ENCODE measurements around the gene EFR3B. TPM values are rescaled to one million over a fixed set of nuclear protein-coding genes. Genes with fewer than 3 reads are reported as not detected.
A peak's percentile ranks its signal among the peaks of the same experiment; 100 is the strongest.
"Not testable (repeated sequence)": the region's sequence is repeated elsewhere in the genome, so short reads cannot be mapped to it uniquely, and the experiment has no call there.

Gene EFR3B
- total RNA-seq, 1 experiment from 2014 or later = 8.9 TPM

DNA sequence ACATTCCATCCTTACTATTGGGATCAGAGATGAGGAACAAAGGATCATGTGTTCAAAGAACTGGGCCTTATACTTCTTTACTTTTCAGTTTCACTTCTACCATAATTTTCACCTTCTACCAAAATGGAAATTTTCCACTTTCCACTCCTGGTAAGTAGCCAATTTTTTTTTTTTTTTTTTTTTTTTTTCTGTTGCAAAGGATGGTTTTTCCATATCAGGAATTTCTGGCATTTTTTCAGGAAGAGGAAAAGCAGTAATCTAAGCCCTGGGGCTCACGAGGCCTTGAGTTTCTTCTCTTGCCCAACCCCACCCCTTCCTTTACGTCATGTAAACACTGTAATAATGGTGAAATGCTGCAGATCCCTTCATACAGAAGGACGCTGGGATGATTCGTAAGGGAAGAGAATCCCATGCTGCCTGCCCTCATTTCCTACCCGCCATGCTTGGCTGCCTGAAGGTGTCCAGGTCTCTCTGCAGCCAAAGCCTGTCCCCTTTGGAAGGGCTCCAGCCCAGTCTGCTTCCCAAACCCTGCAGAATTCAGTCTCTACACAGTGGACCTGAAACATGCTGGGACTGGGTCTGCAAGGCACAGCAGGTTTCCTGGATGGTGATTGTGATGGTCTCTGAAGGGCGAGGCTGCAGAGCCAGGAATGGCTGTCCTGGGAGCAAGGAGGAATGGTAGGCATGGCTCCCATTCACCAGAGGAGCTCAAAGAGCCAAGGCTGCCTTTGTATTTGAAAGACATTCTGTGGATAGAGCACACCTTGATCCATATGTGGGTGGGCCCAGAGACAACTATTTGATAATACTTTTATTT lies 57.0 kb downstream of the EFR3B start:
- ATAC-seq = peak; percentile 65
- ChIA-PET CTCF (interaction anchor here (1.1 to 1.6 kb wide), 3 partner anchors 30 to 263 kb away, joined by 4 to 5 read pairs (median 4); partner anchors contain the start of gene EFR3B), POLR2A (no interaction called here)

DNA sequence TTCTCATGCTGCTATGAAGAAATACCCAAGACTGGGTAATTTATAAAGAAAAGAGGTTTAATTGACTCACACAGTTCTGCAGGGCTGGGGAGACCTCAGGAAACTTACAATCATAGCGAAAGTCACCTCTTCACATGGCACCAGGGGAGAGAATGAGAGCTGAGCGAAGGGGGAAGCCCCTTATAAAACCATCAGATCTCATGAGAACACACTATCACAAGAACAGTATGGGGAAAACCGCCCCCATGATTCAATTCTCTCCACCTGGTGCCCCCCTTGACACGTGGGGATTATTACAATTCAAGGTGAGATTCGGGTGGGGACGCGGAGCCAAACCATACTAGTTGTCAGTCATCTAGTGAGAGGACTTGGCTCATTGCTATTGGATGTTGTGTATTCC lies 60.5 kb downstream of the EFR3B start:
- POLR2A ChIA-PET; ATAC-seq; CTCF ChIA-PET; H3K4me3 Mint-ChIP-seq; H3K36me3 Mint-ChIP-seq; DNase-seq (ENCODE audit: low spot score); H3K27me3 Mint-ChIP-seq (ENCODE audit: low read depth); H3K27ac Mint-ChIP-seq; H3K9me3 Mint-ChIP-seq: not testable (repeated sequence)
- peaks cover 19% of the 10 kb centered on the region for H3K4me1 Mint-ChIP-seq

More for the DNA sequence above, 57.0 kb downstream of the EFR3B start:
- peak overlapping the region; percentile 49; the same call in 1 of the 2 replicates for H3K27ac Mint-ChIP-seq
- H3K9me3 Mint-ChIP-seq = no peaks in the 10 kb centered on the region
- H3K4me3 Mint-ChIP-seq = no peak overlapping the region
- peaks cover 20% of the 10 kb centered on the region for H3K4me1 Mint-ChIP-seq
- 0 out of 2 replicates have a peak, but pooled peaks cover 3% of the 10 kb centered on the region for H3K36me3 Mint-ChIP-seq
- TF ChIP-seq OVOL2 (CRISPR knock-in tag; IDR thresholded peaks at IDR 0.05; ENCODE audit: borderline replicate concordance) = no peak
- TF ChIP-seq, protein P1, sequence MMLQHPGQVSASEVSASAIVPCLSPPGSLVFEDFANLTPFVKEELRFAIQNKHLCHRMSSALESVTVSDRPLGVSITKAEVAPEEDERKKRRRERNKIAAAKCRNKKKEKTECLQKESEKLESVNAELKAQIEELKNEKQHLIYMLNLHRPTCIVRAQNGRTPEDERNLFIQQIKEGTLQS (CRISPR knock-in tag; conservative IDR thresholded peaks at IDR 0.05) = no peak
- no peak for TF ChIP-seq CREB1 (CRISPR knock-in tag; IDR thresholded peaks at IDR 0.05)
- TF ChIP-seq JAZF1 (CRISPR knock-in tag; IDR thresholded peaks at IDR 0.05) = no peak
- no peak for TF ChIP-seq SMAD3 (CRISPR knock-in tag; IDR thresholded peaks at IDR 0.05; ENCODE audit: borderline replicate concordance)
- no peak for TF ChIP-seq TP53 (CRISPR knock-in tag; IDR thresholded peaks at IDR 0.05)
- TF ChIP-seq JUN (CRISPR knock-in tag; IDR thresholded peaks at IDR 0.05) = no peak
- TF ChIP-seq CBFB (CRISPR knock-in tag; IDR thresholded peaks at IDR 0.05; ENCODE audit: low read depth) = no peak
- TF ChIP-seq, protein P2, sequence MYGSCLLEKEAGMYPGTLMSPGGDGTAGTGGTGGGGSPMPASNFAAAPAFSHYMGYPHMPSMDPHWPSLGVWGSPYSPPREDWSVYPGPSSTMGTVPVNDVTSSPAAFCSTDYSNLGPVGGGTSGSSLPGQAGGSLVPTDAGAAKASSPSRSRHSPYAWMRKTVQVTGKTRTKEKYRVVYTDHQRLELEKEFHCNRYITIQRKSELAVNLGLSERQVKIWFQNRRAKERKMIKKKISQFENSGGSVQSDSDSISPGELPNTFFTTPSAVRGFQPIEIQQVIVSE (CRISPR knock-in tag; IDR thresholded peaks at IDR 0.05; ENCODE audit: borderline replicate concordance) = no peak
- no peak for TF ChIP-seq MXD4 (CRISPR knock-in tag; IDR thresholded peaks at IDR 0.05; ENCODE audit: borderline replicate concordance)
- no peak for TF ChIP-seq ELF4 (CRISPR knock-in tag; IDR thresholded peaks at IDR 0.05; ENCODE audit: low read depth)
- TF ChIP-seq RELA (CRISPR knock-in tag; IDR thresholded peaks at IDR 0.05; ENCODE audit: borderline replicate concordance) = no peak
- TF ChIP-seq, protein P3, sequence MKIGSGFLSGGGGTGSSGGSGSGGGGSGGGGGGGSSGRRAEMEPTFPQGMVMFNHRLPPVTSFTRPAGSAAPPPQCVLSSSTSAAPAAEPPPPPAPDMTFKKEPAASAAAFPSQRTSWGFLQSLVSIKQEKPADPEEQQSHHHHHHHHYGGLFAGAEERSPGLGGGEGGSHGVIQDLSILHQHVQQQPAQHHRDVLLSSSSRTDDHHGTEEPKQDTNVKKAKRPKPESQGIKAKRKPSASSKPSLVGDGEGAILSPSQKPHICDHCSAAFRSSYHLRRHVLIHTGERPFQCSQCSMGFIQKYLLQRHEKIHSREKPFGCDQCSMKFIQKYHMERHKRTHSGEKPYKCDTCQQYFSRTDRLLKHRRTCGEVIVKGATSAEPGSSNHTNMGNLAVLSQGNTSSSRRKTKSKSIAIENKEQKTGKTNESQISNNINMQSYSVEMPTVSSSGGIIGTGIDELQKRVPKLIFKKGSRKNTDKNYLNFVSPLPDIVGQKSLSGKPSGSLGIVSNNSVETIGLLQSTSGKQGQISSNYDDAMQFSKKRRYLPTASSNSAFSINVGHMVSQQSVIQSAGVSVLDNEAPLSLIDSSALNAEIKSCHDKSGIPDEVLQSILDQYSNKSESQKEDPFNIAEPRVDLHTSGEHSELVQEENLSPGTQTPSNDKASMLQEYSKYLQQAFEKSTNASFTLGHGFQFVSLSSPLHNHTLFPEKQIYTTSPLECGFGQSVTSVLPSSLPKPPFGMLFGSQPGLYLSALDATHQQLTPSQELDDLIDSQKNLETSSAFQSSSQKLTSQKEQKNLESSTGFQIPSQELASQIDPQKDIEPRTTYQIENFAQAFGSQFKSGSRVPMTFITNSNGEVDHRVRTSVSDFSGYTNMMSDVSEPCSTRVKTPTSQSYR (CRISPR knock-in tag; IDR thresholded peaks at IDR 0.05) = no peak
- no peak for TF ChIP-seq NFYB (CRISPR knock-in tag; conservative IDR thresholded peaks at IDR 0.05; ENCODE audit: low read depth)
- H3K27me3 Mint-ChIP-seq (ENCODE audit: low read depth) = no peaks in the 10 kb centered on the region
- DNase-seq (ENCODE audit: low spot score) = no peak

DNA sequence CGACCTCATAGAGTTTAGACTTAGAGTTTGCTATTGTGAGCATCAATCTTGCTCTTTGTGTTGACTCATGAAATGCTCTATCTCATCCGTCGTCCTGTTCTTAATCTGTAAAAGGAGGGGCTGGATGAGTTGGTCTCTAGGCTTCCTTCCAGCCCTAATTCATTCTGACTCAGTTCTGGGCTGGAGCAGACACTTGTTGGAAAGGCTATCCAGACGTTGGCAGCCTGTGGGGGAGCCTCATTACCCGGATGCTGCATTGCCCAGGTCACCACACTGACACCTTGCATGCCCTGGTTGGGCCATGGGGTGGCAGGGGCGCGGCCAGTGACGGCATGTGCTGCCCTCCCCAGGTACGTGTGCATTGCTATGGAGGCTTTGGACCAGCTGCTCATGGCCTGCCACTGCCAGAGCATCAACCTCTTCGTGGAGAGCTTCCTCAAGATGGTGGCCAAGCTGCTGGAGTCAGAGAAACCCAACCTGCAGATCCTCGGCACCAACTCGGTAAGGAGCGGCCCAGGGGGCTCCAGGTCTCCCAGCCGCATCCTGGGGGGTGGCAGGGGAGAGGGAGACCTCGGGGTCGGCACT lies 61.5 kb downstream of the EFR3B start:
- H3K9me3 Mint-ChIP-seq = no peaks in the 10 kb centered on the region
- CTCF ChIA-PET = no interaction called here
- peaks cover 9% of the 10 kb centered on the region for H3K4me1 Mint-ChIP-seq
- no peak overlapping the region for H3K4me3 Mint-ChIP-seq
- 0 out of 2 replicates have a peak, but pooled peaks cover 3% of the 10 kb centered on the region for H3K36me3 Mint-ChIP-seq
- DNase-seq (ENCODE audit: low spot score) = no peak
- POLR2A ChIA-PET = no interaction called here
- no peak for ATAC-seq
- H3K27me3 Mint-ChIP-seq (ENCODE audit: low read depth) = no peaks in the 10 kb centered on the region
- H3K27ac Mint-ChIP-seq = no peak overlapping the region
- TF ChIP-seq SMAD4 (CRISPR knock-in tag; IDR thresholded peaks at IDR 0.05) (no peak), SOX15 (CRISPR knock-in tag; IDR thresholded peaks at IDR 0.05) (no peak), ZNF423 (CRISPR knock-in tag; IDR thresholded peaks at IDR 0.05) (no peak), NFE2L1 (CRISPR knock-in tag; IDR thresholded peaks at IDR 0.05) (no peak), IRF2 (CRISPR knock-in tag; IDR thresholded peaks at IDR 0.05; ENCODE audit: borderline replicate concordance, low read depth) (no peak), GABPB1 (CRISPR knock-in tag; IDR thresholded peaks at IDR 0.05) (no peak)
- TF ChIP-seq, protein P4, sequence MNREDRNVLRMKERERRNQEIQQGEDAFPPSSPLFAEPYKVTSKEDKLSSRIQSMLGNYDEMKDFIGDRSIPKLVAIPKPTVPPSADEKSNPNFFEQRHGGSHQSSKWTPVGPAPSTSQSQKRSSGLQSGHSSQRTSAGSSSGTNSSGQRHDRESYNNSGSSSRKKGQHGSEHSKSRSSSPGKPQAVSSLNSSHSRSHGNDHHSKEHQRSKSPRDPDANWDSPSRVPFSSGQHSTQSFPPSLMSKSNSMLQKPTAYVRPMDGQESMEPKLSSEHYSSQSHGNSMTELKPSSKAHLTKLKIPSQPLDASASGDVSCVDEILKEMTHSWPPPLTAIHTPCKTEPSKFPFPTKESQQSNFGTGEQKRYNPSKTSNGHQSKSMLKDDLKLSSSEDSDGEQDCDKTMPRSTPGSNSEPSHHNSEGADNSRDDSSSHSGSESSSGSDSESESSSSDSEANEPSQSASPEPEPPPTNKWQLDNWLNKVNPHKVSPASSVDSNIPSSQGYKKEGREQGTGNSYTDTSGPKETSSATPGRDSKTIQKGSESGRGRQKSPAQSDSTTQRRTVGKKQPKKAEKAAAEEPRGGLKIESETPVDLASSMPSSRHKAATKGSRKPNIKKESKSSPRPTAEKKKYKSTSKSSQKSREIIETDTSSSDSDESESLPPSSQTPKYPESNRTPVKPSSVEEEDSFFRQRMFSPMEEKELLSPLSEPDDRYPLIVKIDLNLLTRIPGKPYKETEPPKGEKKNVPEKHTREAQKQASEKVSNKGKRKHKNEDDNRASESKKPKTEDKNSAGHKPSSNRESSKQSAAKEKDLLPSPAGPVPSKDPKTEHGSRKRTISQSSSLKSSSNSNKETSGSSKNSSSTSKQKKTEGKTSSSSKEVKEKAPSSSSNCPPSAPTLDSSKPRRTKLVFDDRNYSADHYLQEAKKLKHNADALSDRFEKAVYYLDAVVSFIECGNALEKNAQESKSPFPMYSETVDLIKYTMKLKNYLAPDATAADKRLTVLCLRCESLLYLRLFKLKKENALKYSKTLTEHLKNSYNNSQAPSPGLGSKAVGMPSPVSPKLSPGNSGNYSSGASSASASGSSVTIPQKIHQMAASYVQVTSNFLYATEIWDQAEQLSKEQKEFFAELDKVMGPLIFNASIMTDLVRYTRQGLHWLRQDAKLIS (CRISPR knock-in tag; IDR thresholded peaks at IDR 0.05; ENCODE audit: borderline replicate concordance) = no peak
- TF ChIP-seq, protein P5, sequence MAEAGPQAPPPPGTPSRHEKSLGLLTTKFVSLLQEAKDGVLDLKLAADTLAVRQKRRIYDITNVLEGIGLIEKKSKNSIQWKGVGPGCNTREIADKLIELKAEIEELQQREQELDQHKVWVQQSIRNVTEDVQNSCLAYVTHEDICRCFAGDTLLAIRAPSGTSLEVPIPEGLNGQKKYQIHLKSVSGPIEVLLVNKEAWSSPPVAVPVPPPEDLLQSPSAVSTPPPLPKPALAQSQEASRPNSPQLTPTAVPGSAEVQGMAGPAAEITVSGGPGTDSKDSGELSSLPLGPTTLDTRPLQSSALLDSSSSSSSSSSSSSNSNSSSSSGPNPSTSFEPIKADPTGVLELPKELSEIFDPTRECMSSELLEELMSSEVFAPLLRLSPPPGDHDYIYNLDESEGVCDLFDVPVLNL (CRISPR knock-in tag; IDR thresholded peaks at IDR 0.05; ENCODE audit: borderline replicate concordance, low read depth) = no peak

All from WTC11 (cell line).